ENCODE data around the gene ADARB2.
"Not testable (repeated sequence)": the region's sequence is repeated elsewhere in the genome, so short reads cannot be mapped to it uniquely, and the experiment has no call there.

Gene ADARB2

DNA sequence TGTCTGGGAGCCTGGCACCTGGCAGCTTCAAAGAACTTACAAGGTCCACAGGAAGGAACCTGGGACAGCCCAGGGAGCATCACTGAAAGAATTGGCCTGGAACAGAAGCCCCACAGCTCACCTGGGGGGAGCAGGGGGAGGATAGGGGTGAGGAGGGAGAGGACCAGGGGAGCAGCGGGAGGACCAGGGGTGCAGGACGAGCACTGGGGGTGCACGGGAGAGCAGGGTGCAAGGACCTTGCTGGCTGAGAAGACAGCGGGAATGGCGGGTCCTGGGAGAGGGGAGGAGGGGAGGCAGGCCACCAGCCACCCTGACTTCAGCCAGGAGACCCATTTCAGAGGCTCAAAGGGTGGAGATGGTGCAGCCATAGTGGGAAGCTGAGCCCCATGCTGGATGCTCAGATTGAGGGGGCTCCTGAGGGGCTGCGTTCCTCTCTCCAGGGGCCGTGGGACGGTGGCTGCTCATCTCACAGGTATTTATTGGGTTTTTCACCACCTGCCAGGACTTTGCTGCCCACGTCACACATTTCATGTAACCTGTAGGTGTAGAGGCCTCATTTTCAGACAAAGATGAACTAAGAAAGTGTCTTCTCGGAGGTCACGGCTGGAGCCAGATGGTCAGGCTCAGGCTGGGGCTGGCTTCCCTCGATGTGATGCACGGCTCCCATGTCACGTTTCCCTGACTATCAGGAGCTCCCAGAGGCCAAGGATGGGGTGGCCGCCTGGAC lies 571.1 kb downstream of the ADARB2 start:
- no peak overlapping the region for H3K4me3 ChIP-seq (ENCODE audit: low read depth, low read length)
- TF ChIP-seq, protein P1, sequence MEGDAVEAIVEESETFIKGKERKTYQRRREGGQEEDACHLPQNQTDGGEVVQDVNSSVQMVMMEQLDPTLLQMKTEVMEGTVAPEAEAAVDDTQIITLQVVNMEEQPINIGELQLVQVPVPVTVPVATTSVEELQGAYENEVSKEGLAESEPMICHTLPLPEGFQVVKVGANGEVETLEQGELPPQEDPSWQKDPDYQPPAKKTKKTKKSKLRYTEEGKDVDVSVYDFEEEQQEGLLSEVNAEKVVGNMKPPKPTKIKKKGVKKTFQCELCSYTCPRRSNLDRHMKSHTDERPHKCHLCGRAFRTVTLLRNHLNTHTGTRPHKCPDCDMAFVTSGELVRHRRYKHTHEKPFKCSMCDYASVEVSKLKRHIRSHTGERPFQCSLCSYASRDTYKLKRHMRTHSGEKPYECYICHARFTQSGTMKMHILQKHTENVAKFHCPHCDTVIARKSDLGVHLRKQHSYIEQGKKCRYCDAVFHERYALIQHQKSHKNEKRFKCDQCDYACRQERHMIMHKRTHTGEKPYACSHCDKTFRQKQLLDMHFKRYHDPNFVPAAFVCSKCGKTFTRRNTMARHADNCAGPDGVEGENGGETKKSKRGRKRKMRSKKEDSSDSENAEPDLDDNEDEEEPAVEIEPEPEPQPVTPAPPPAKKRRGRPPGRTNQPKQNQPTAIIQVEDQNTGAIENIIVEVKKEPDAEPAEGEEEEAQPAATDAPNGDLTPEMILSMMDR (IDR thresholded peaks at IDR 0.05; ENCODE audit: borderline replicate concordance, insufficient read depth, low read depth, low read length), result no peak

GRCh38 chr10:1163831-1164230 lies 573.5 kb downstream of the ADARB2 start:
- TF ChIP-seq, protein P1 (IDR thresholded peaks at IDR 0.05; ENCODE audit: borderline replicate concordance, insufficient read depth, low read depth, low read length), result no peak
- no peak overlapping the region for H3K4me3 ChIP-seq (ENCODE audit: low read depth, low read length)

- no peak overlapping the region for H3K4me3 ChIP-seq (ENCODE audit: low read depth, low read length)
- TF ChIP-seq, protein P1 (IDR thresholded peaks at IDR 0.05; ENCODE audit: borderline replicate concordance, insufficient read depth, low read depth, low read length), result no peak
These were observed 574.1 kb downstream of the ADARB2 start for GRCh38 chr10:1163204-1163660.

- H3K4me3 ChIP-seq (ENCODE audit: low read depth, low read length), result no peak overlapping the region
- TF ChIP-seq, protein P1 (IDR thresholded peaks at IDR 0.05; ENCODE audit: borderline replicate concordance, insufficient read depth, low read depth, low read length), result no peak
These were observed 574.7 kb downstream of the ADARB2 start for GRCh38 chr10:1162481-1163203.

- H3K4me3 ChIP-seq (ENCODE audit: low read depth, low read length), result not testable (repeated sequence)
These were observed 576.0 kb downstream of the ADARB2 start for GRCh38 chr10:1161315-1161673.

DNA sequence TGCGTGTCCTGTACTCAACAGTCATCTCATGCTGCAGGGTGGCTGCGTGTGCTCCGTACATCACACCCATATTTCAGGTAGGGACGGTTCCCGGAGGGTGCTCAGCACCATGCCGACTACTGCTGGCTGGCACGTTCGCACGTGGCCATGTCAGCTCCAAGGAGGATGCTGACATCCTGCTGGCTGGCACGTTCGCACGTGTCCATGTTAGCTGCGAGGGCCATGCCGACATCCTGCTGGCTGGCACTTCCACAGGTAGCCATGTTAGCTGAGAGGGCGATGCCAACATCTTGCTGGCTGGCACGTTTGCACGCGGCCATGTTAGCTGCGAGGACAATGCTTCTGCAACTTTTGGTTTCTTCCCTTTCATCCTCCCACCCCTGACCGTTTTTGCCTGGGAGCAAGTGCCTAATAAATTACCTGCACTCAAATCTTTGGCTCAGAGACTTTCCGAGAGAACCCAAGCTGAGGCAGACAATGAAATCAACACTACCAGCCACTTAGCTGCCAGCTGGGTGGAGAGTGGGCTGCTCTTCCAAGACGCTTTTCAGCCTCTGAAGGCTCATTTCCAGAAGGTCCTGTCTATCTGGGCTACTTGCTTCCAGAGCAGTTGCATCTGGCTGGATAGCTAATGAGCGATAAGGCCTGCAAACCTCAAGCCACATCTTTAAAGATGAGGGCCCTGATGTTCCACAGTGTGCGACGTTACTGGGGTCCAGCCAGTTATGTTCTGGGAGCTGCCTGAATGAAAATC lies 576.6 kb downstream of the ADARB2 start:
- H3K4me3 ChIP-seq (ENCODE audit: low read depth, low read length), result no peak overlapping the region
- TF ChIP-seq, protein P1 (IDR thresholded peaks at IDR 0.05; ENCODE audit: borderline replicate concordance, insufficient read depth, low read depth, low read length), result no peak

All from GM12875 (cell line).